SH-SY5Y (cell line): Measurements from ENCODE around the gene ARL8B.

Experiments
- GATA2 ChIP-seq: IDR thresholded peaks from 2 replicates; pipeline ENCODE4 v1.6.1; 2011; ENCODE audit warnings: mild to moderate bottlenecking, low read depth, low read length
- GATA3 ChIP-seq: IDR thresholded peaks from 2 replicates; pipeline ENCODE4 v1.6.1; 2011; ENCODE audit warnings: low read depth, mild to moderate bottlenecking, low read length, moderate library complexity

GRCh38 chr3:5198313-5198677 is 76.2 kb downstream of the ARL8B start:
- no peak for TF ChIP-seq GATA2
- no peak for TF ChIP-seq GATA3
